SK-N-MC (cell line): ENCODE results near the gene KIF18A.

ENCODE experiments used
- DNase-seq: peaks from one replicate; pipeline ENCODE4 v3.0.0-alpha.2; 2011; ENCODE audit warnings: low read depth, low spot score
- H3K27ac ChIP-seq: fragments of 200-600 bp; sonication (generic); 2 replicates; pipeline ENCODE4 v1.5.1; 2016; ENCODE audit warnings: mixed run types
- H3K36me3 ChIP-seq: fragments of 200-600 bp; sonication (generic); 2 replicates; pipeline ENCODE4 v1.6.1; 2017; ENCODE audit warnings: antibody characterized with exemption, low read length, mixed read lengths; ENCODE audit not compliant: insufficient read depth
- H3K4me3 ChIP-seq: fragments of 200-600 bp; sonication (generic); 2 replicates; pipeline ENCODE4 v1.5.1; 2016
- H3K9ac ChIP-seq: fragments of 200-600 bp; sonication (generic); 2 replicates; pipeline ENCODE4 v1.8.0; 2017; ENCODE audit warnings: mixed run types, mixed read lengths; ENCODE audit not compliant: insufficient read length
- H3K9me3 ChIP-seq: fragments of 200-600 bp; sonication (generic); 2 replicates; pipeline ENCODE4 v1.6.1; 2017; ENCODE audit warnings: low read depth, mild to moderate bottlenecking, antibody characterized with exemption, low read length, moderate library complexity, mixed read lengths
- EZH2 ChIP-seq: fragments of 200-600 bp; sonication (generic); IDR thresholded peaks from one replicate; pipeline ENCODE4 v1.6.1; 2017; ENCODE audit warnings: antibody characterized with exemption
- FOXP2 ChIP-seq: optimal IDR thresholded peaks from 2 replicates; pipeline ENCODE3; 2011; ENCODE audit warnings: mild to moderate bottlenecking, moderate library complexity; ENCODE audit not compliant: insufficient read depth; ENCODE audit errors: extremely low read length, control extremely low read depth
- POLR2AphosphoS5 ChIP-seq: IDR thresholded peaks from 2 replicates; pipeline ENCODE4 v1.6.1; 2012; ENCODE audit warnings: mild to moderate bottlenecking, low read depth, low read length, borderline replicate concordance

Gene KIF18A

GRCh38 chr11:27972522-27973170 is 135.3 kb downstream of the KIF18A start:
- H3K9ac ChIP-seq, result no peak overlapping the region
- no peak overlapping the region for H3K27ac ChIP-seq
- no peak for DNase-seq
- no peaks in the 10 kb centered on the region for H3K36me3 ChIP-seq
- no peak overlapping the region for H3K4me3 ChIP-seq
- TF ChIP-seq EZH2 (no peak), POLR2AphosphoS5 (no peak), FOXP2 (no peak)
- no peaks in the 10 kb centered on the region for H3K9me3 ChIP-seq

- Histone ChIP-seq H3K4me3 (no peak overlapping the region), H3K36me3 (no peaks in the 10 kb centered on the region), H3K9me3 (no peaks in the 10 kb centered on the region), H3K9ac (no peak overlapping the region), H3K27ac (no peak overlapping the region)
- TF ChIP-seq POLR2AphosphoS5 (no peak), EZH2 (no peak), FOXP2 (no peak)
- no peak for DNase-seq
These were observed 136.8 kb downstream of the KIF18A start for GRCh38 chr11:27971171-27971570.
